Nephron (organoid): ENCODE results near the gene NDUFB5.

Source experiments
- H3K27ac Mint-ChIP-seq, 3 experiments: 2 replicates each; pipeline ENCODE4 v1.8.0; 2020; ENCODE audit warnings: mixed read lengths in 3 of 3, mild to moderate bottlenecking in 2 of 3, moderate library complexity in 1 of 3
- H3K27me3 Mint-ChIP-seq: 2 replicates; pipeline ENCODE4 v1.8.0; 2021; ENCODE audit warnings: low read depth, mild to moderate bottlenecking, moderate library complexity, mixed read lengths
- H3K36me3 Mint-ChIP-seq: 2 replicates; pipeline ENCODE4 v1.8.0; 2020; ENCODE audit warnings: low read depth, mixed read lengths
- H3K4me1 Mint-ChIP-seq: 2 replicates; pipeline ENCODE4 v1.8.0; 2020; ENCODE audit warnings: mixed read lengths
- H3K4me3 Mint-ChIP-seq, 3 experiments: 2 replicates each; pipeline ENCODE4 v1.8.0; 2020; ENCODE audit warnings: mild to moderate bottlenecking in 3 of 3, mixed read lengths in 3 of 3, moderate library complexity in 2 of 3
- H3K9me3 Mint-ChIP-seq: 2 replicates; pipeline ENCODE4 v1.8.0; 2020; ENCODE audit warnings: mixed read lengths
- TF ChIP-seq, protein P1 (sequence below), 3 experiments: fragments of 200-600 bp; sonication (generic); IDR thresholded peaks; one replicate each; pipeline ENCODE4 v1.5.0; 2021; ENCODE audit warnings: antibody characterized with exemption in 3 of 3; ENCODE audit not compliant: unreplicated experiment in 3 of 3

NDUFB5 gene

DNA sequence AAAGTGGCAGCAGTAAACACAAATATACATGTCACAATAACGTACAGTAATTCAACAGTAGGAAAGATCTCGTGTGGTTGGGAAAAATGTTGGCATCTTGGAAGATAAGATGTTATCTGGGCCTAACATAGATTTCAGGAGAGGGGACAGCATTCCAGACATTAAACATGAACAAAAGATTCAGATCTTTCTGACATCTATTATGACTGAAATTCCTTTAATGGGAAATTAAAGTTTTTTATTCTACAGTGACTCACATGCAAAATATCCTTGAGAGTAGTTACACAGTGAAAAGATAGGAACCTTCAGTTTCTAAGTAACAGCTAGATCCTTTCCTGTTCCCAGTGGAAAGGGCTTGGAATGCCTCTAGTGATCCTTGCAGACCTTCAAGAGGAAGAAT, 9.2 kb downstream of the NDUFB5 start:
- Mint-ChIP-seq H3K4me1 (no peaks in the 10 kb centered on the region), H3K27me3 (no peaks in the 10 kb centered on the region), H3K27ac (no peak overlapping the region), H3K36me3 (peaks cover 36% of the 10 kb centered on the region), H3K4me3 (no peak overlapping the region), H3K9me3 (peaks cover 2% of the 10 kb centered on the region)
- TF ChIP-seq, protein P1, sequence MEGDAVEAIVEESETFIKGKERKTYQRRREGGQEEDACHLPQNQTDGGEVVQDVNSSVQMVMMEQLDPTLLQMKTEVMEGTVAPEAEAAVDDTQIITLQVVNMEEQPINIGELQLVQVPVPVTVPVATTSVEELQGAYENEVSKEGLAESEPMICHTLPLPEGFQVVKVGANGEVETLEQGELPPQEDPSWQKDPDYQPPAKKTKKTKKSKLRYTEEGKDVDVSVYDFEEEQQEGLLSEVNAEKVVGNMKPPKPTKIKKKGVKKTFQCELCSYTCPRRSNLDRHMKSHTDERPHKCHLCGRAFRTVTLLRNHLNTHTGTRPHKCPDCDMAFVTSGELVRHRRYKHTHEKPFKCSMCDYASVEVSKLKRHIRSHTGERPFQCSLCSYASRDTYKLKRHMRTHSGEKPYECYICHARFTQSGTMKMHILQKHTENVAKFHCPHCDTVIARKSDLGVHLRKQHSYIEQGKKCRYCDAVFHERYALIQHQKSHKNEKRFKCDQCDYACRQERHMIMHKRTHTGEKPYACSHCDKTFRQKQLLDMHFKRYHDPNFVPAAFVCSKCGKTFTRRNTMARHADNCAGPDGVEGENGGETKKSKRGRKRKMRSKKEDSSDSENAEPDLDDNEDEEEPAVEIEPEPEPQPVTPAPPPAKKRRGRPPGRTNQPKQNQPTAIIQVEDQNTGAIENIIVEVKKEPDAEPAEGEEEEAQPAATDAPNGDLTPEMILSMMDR (IDR thresholded peaks at IDR 0.05; ENCODE audit: unreplicated experiment in 3 of 3), result no peak

GRCh38 chr3:179615458-179616173, 11.0 kb downstream of the NDUFB5 start:
- H3K36me3 Mint-ChIP-seq, result peaks cover 48% of the 10 kb centered on the region
- TF ChIP-seq, protein P1 (IDR thresholded peaks at IDR 0.05; ENCODE audit: unreplicated experiment in 3 of 3), result no peak
- H3K27ac Mint-ChIP-seq, result no peak overlapping the region
- no peaks in the 10 kb centered on the region for H3K27me3 Mint-ChIP-seq
- no peaks in the 10 kb centered on the region for H3K4me1 Mint-ChIP-seq
- H3K9me3 Mint-ChIP-seq, result peaks cover 5% of the 10 kb centered on the region
- H3K4me3 Mint-ChIP-seq, result no peak overlapping the region

DNA sequence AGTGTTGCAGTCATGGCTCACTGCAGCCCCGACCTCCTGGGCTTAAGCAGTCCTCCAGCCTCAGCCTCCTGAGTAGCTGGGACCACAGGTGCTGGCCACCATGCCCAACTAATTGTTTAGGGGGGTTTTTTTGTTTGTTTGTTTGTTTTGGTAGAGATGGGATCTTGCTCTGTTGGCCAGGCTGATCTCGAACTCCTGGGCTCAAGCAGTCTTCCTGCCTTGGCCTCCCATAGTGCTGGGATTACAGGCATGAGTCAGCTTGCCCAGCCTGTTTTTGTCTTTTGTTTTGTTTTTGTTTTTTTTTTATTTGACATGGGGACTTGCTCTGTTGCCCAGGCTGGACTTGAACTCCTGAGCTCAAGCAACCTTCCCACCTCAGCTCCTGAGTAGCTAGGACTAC, 17.4 kb downstream of the NDUFB5 start:
- Mint-ChIP-seq H3K27me3 (no peaks in the 10 kb centered on the region), H3K9me3 (peaks cover 6% of the 10 kb centered on the region), H3K27ac (no peak overlapping the region), H3K36me3 (peaks cover 83% of the 10 kb centered on the region), H3K4me1 (no peaks in the 10 kb centered on the region), H3K4me3 (no peak overlapping the region)
- TF ChIP-seq, protein P1 (IDR thresholded peaks at IDR 0.05; ENCODE audit: unreplicated experiment in 3 of 3), result no peak

- Mint-ChIP-seq H3K4me3 (no peak overlapping the region), H3K36me3 (peaks cover 59% of the 10 kb centered on the region), H3K27ac (no peak overlapping the region), H3K9me3 (peaks cover 4% of the 10 kb centered on the region), H3K27me3 (no peaks in the 10 kb centered on the region), H3K4me1 (no peaks in the 10 kb centered on the region)
- TF ChIP-seq, protein P1 (IDR thresholded peaks at IDR 0.05; ENCODE audit: unreplicated experiment in 3 of 3), result no peak
These were observed 19.9 kb downstream of the NDUFB5 start for GRCh38 chr3:179624451-179624850.

GRCh38 chr3:179630753-179631451, 26.3 kb downstream of the NDUFB5 start:
- Mint-ChIP-seq H3K4me1 (no peaks in the 10 kb centered on the region), H3K4me3 (no peak overlapping the region), H3K9me3 (no peaks in the 10 kb centered on the region), H3K27ac (no peak overlapping the region), H3K36me3 (peaks cover under 1% of the 10 kb centered on the region), H3K27me3 (no peaks in the 10 kb centered on the region)
- TF ChIP-seq, protein P1 (IDR thresholded peaks at IDR 0.05; ENCODE audit: unreplicated experiment in 3 of 3), result no peak
